GM18873 (cell line): ENCODE data around the gene ROM1.
"Not testable (repeated sequence)": the region's sequence is repeated elsewhere in the genome, so short reads cannot be mapped to it uniquely, and the experiment has no call there.

Experiments used
- ATAC-seq: cut with Tn5 transposase; IDR thresholded peaks from one replicate; pipeline ENCODE4 v1.9.1; 2021; ENCODE audit warnings: mild to moderate bottlenecking, moderate library complexity, moderate number of reproducible peaks; ENCODE audit not compliant: unreplicated experiment, low FRiP score

ROM1 gene

DNA sequence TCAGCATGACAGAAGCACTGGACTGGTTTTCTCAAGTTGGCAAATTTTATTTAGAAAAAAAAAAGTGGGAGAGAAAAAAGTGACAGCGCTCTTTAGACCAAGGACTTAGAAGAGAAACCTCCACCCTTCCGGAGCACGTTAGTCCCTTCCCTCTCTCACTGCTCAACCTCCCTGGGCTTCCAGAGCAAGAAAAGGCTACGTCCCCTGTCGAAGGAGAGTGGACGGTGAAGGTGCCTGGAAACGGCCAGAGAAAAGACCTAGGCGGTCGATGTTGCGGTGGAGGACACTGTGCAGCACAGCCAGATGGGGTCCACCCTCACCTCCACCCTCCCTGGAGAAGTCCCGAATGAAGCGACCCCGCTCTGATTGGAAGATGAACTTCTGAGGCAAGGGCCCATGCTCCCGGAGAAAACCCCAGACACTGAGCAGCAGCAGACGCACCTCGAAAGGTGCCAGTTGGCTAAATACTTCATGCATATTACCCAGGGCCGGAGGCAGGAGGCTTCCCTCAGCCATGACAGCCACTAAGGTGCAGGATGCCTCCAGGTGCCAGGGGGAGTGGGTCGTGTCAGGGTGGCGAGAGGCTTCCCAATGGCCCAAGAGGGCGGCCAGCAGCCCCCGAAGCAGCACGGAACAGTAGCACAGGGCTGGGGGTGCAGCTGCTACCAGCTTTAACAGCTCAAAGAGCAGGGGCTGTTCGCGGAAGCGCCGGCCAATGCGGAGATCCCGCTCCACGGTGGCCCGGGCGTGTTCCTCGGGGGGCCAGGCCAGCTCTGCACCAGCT is 34.0 kb downstream of the ROM1 start:
- no peak for ATAC-seq

DNA sequence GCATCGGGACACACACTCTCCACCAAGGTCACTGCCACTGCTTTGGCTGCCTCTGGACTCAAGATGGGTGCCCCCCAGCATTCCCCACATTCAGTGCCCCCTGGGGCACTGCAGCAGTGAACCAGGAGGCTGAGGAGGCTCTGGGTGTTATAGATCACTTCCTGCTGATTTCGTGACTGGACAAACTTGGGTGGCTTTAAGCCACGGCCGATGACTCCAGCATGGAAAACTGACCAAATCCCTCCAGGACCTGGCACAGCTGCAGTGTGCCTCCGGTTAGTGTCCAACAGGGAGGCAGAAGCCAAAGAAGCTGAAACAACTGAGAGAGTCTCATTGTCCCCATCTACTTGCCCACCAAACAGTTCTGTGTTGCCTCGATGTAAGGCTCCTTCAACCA is 34.5 kb downstream of the ROM1 start:
- no peak for ATAC-seq

DNA sequence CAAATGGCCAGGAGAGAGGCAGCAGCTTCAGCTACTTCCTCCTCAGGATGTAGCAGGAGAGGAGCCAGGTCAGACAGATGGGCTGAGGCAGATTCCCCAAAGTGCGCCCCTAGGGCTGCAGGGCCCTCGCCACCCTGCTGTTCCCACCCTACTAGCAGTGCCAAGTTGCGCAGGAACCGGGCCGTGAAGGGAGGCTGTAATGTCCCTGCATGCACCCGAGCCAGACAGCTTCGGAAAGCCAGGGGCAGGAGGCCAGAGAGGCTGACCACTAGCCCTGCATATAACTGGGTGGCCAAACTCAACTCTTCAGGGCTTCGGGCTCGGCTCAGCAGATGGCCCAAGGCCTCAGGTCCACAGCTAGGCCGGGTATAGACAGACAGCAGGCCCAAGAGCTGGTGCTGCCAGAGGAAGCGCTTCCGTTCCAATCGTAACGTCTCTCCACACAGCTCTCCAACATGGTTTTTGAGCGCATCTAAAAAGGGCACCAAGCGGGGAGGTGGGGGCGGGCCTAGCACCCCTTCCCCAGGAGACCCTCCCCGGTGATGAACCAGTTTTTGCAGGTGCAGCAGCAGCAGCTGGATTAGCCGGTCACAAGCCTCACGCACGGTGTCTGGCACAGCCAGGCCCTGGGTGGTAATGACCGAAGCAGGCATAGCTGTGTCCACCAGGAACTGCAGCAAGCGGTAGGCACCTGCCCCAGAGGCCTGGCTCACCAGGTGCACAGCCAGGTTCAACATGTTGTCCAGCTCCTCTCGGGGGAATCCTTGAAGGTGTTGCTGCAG is 35.3 kb downstream of the ROM1 start:
- ATAC-seq = no peak

DNA sequence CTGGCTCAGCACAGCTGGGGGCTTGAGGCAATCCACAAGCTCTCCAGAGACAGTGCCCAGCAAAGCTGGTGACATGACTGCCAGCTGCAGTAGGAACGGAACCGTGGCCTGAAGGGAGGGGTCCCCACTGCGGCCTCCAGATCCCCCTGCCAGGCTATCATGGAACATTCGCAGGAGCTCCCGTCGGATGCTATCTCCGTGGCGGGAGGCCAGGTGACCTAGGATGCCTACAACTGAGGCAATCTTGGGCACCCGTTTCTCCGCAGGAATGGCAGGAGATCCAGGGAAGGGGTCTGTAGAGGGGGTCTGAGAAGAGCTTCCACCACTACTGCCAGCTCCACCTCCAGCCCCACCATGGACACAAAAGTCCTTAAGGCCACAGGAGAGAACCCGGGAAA is 35.9 kb downstream of the ROM1 start:
- no peak for ATAC-seq

DNA sequence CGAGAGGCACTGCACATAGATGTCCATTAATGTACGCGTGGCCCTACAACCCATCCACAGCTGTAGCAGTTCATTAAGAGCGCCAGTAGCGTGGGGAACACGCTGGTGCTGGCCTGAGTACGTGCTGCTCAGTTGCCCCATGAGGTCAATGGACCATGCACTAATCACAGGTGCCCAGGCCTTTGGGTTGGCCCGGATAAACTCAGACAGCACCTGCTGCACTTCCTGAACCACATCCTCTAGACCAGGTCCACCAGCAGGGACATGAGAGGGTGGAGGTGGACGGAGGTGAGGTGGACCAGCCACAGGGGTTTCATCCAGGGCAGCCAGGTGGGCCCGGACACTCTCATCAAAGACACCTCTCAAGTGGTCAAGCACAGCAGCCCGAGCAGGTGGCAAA is 36.4 kb downstream of the ROM1 start:
- ATAC-seq = no peak

DNA sequence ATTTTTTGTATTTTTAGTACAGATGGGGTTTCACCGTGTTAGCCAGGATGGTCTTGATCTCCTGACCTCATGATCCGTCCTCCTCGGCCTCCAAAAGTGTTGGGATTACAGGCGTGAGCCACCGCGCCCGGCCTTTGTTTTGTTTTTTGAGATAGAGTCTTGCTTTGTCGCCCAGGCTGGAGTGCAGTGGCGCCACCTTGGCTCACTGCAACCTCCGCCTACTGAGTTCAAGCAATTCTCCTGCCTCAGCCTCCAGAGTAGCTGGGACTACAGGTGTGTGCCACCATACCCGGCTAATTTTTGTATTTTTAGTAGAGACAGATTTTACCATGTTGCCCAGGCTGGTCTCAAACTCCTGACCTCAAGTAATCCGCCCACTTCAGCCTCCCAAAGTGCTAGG is 37.2 kb downstream of the ROM1 start:
- not testable (repeated sequence) for ATAC-seq

DNA sequence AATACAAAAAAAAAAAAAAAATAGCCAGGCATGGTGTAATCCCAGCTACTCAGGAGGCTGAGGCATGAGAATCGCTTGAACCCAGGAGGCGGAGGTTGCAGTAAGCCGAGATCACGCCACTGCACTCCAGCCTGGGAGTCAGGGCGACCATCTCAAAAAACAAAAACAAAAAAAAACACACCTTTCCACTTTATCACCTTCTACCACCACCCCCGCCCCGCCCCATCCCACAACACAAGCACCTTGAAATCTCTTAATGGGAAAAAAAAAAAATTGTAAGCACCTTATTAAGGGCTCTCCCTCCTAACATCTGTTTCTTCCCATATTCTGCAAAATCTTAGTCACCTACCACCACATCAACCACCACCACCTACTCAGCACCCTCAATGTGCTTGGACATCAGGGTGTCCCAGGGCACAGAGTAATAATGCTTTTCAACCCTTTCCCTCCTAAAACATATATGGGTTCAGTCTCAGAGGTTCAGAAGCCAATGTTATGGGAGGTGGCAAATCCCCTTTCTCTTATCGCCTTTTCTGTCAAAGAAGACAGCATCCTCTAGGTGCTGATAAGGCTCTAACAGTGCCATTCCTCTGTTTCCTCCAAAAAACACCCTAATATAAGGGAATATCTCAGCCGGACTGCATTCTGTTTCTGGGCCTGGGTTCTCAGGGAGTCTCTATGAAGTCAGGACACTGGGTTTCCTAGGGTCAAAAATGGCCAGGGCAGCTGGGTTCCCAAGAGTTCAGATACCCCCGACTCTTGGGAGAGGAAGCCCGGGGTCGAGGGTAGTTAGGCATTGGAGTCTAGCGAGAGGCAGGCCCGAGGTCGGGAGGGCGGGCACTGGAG is 39.3 kb downstream of the ROM1 start:
- ATAC-seq = no peak

DNA sequence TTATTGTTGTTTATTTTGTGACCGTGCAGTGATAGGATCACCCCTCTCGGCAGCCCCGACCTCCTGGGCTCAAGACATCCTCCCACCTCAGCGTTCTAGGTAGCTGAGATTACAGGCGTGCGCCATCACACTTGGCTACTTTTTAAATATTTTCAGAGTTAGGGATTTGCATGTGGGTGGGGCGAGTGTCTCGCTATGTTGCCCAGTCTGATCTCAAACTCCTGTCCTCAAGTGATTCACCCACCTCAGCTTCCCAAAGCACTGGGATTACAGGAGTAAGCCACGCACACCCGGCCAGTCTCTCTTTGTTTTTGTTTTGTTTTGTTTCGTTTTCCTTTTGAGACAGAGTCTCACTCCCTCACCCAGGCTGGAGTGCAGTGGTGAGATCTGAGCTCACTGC is 41.2 kb downstream of the ROM1 start:
- ATAC-seq = no peak

DNA sequence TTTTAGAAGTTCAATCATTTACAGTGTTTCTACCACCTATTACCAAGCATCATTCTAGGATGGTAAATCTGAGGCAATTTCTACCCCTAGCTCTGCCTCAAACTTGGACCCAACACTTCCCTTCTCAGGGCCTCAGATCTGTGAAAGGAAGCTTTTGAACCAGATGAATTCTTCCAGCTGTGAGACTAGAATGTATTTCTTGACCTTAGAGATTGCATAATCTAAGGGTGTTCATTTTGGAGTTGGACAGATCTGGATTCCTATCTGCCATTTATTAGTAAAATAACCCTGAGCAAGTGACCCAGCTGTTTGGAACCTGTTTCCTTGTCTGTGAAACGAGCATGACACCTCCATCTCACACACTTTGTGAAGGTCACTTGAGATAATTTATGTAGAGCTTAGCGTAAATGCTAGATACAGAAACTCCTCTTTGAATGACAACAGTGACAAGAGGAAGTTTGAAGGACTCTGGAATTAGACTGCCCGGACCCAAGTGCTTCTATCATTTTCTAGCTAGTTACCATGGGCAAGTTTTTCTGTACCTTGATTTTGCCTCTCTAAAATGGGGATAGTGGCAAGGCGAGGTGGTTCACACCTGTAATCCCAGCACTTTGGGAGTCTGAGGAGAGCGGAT is 43.9 kb downstream of the ROM1 start:
- ATAC-seq = no peak

DNA sequence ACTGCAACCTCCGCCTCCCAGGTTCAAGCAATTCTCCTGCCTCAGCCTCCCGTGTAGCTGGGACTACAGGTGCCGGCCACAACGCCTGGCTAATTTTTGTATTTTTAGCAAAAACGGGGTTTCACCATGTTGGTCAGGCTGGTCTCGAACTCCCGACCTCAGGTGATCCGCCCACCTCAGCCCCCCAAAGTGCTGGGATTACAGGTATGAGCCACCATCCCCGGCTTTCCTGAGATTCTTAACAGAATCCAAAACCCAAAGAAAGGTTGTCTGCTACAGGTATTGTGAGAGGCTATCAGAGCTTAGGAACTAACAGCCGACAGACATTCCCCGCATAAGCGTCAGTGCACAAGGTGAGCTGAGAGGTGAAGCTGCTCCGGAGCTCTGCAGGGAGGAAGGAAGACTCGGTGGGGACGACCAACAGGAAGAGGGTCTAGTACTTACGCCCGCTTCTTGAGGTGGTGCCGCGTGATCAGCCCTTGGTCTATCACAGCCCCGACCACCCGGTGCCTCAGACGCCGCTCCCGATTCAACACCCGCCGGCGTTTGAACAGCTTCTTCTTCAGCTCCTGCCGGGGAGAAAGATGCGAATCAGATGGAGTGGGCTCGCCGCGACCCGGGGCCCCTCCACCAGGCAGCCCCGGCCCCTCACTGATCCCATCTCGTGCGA is 51.5 kb downstream of the ROM1 start:
- ATAC-seq = peak; percentile 12
